SK-N-SH (cell line): ENCODE measurements around the gene MTHFD1L. TPM values are rescaled to one million over a fixed set of nuclear protein-coding genes. Genes with fewer than 3 reads are reported as not detected.

Experiments used
- CTCF ChIA-PET: fragments of 300-600, 350-600 bp; formaldehyde crosslinking; extraction: SDS; loops from one replicate; lab custom pipeline; 2021; lab: Yijun Ruan, JAX
- POLR2A ChIA-PET: fragments of 350-600 bp; sonication (Branson Sonifier 250); formaldehyde crosslinking; extraction: SDS; loops from one replicate; lab custom pipeline; 2020; ENCODE audit warnings: antibody characterized with exemption, inconsistent platforms; lab: Yijun Ruan, JAX
- DNase-seq: peaks from one replicate; pipeline ENCODE4 v3.0.0; 2012
- H2AFZ ChIP-seq: fragments of 200-600 bp; sonication (generic); 2 replicates; pipeline ENCODE4 v1.8.1; 2016; ENCODE audit warnings: antibody characterized with exemption, mild to moderate bottlenecking, low read depth
- H3F3A ChIP-seq: fragments of 200-600 bp; sonication (generic); replicated peaks from 2 replicates; pipeline ENCODE3; 2016; ENCODE audit warnings: antibody characterized with exemption, mild to moderate bottlenecking; ENCODE audit not compliant: insufficient read depth
- H3K27ac ChIP-seq, 2 experiments: fragments of 200-500 bp in 1 of 2; fragments of 200-600 bp in 1 of 2; sonication (Bioruptor generic) in 1 of 2; sonication (generic), shearing (Covaris generic) in 1 of 2; 2 replicates each; pipeline versions ENCODE4 v1.5.1 to v1.6.1; 2014 to 2016; ENCODE audit warnings: low read depth in 2 of 2, inconsistent platforms in 1 of 2, low read length in 1 of 2, mild to moderate bottlenecking in 1 of 2, mixed read lengths in 1 of 2
- H3K27me3 ChIP-seq: fragments of 200-600 bp; sonication (generic), shearing (Covaris generic); 2 replicates; pipeline ENCODE4 v1.6.1; 2016; ENCODE audit warnings: mixed run types; ENCODE audit not compliant: insufficient read depth
- H3K36me3 ChIP-seq, 2 experiments: fragments of 200-500 bp in 1 of 2; fragments of 200-600 bp in 1 of 2; sonication (Bioruptor generic) in 1 of 2; sonication (generic) in 1 of 2; replicated peaks in 1 of 2; 2 replicates each; pipeline versions ENCODE3 to v1.5.1; 2014 to 2016; ENCODE audit warnings: low read length in 1 of 2, mild to moderate bottlenecking in 1 of 2; ENCODE audit not compliant: insufficient read depth in 2 of 2, control insufficient read depth in 1 of 2
- H3K4me1 ChIP-seq, 2 experiments: fragments of 200-500 bp in 1 of 2; fragments of 200-600 bp in 1 of 2; sonication (Bioruptor generic) in 1 of 2; sonication (generic), shearing (Covaris generic) in 1 of 2; 2 replicates each; pipeline versions ENCODE4 v1.5.1 to v1.6.1; 2014 to 2016; ENCODE audit warnings: low read depth in 1 of 2, low read length in 1 of 2, mixed run types in 1 of 2; ENCODE audit not compliant: insufficient read depth in 2 of 2, control insufficient read depth in 1 of 2
- H3K4me2 ChIP-seq: fragments of 200-600 bp; sonication (generic), shearing (Covaris generic); 2 replicates; pipeline ENCODE4 v1.6.1; 2017; ENCODE audit warnings: mixed run types
- H3K4me3 ChIP-seq, 2 experiments: fragments of 200-500 bp in 1 of 2; fragments of 200-600 bp in 1 of 2; sonication (Bioruptor generic) in 1 of 2; sonication (generic), shearing (Covaris generic) in 1 of 2; 2 replicates each; pipeline versions ENCODE4 v1.5.1 to v1.8.1; 2014 to 2016; ENCODE audit warnings: low read depth in 2 of 2, inconsistent platforms in 1 of 2, low read length in 1 of 2, mild to moderate bottlenecking in 1 of 2, mixed read lengths in 1 of 2, moderate library complexity in 1 of 2
- H3K79me2 ChIP-seq: fragments of 200-600 bp; sonication (generic); 2 replicates; pipeline ENCODE4 v1.8.1; 2017; ENCODE audit warnings: mild to moderate bottlenecking; ENCODE audit not compliant: insufficient read depth
- H3K9ac ChIP-seq: fragments of 200-600 bp; sonication (generic); 2 replicates; pipeline ENCODE4 v1.6.1; 2017; ENCODE audit warnings: mixed run types
- H3K9me2 ChIP-seq: fragments of 200-600 bp; sonication (generic); 2 replicates; pipeline ENCODE4 v1.6.1; 2017; ENCODE audit warnings: mixed run types
- H3K9me3 ChIP-seq: fragments of 200-600 bp; sonication (generic); 2 replicates; pipeline ENCODE4 v1.6.1; 2017; ENCODE audit warnings: mixed run types, mild to moderate bottlenecking, moderate library complexity
- H4K20me1 ChIP-seq: fragments of 200-600 bp; sonication (generic); 2 replicates; pipeline ENCODE4 v1.6.1; 2017; ENCODE audit warnings: mild to moderate bottlenecking, mixed run types; ENCODE audit not compliant: insufficient read depth
- ELF1 ChIP-seq: IDR thresholded peaks from 2 replicates; pipeline ENCODE4 v1.4.0; 2012
- EZH2phosphoT487 ChIP-seq: fragments of 200-600 bp; sonication (generic); IDR thresholded peaks from 2 replicates; pipeline ENCODE4 v1.6.1; 2017; ENCODE audit warnings: low read depth, mixed run types, mild to moderate bottlenecking, antibody characterized with exemption, moderate library complexity, borderline replicate concordance
- FOXM1 ChIP-seq: IDR thresholded peaks from 2 replicates; pipeline ENCODE4 v1.4.0; 2012; ENCODE audit warnings: low read depth, mild to moderate bottlenecking
- PBX3 ChIP-seq: IDR thresholded peaks from 2 replicates; pipeline ENCODE4; 2012
- POLR2AphosphoS5 ChIP-seq: IDR thresholded peaks from 2 replicates; pipeline ENCODE4 v1.6.1; 2012; ENCODE audit warnings: low read depth, low read length
- REST ChIP-seq: IDR thresholded peaks from 2 replicates; pipeline ENCODE4 v1.6.1; 2012; ENCODE audit warnings: mild to moderate bottlenecking, low read depth, low read length, moderate library complexity
- SIN3A ChIP-seq: IDR thresholded peaks from 2 replicates; pipeline ENCODE4 v1.6.1; 2012; ENCODE audit warnings: low read depth, mild to moderate bottlenecking, low read length, moderate library complexity, borderline replicate concordance
- SMC3 ChIP-seq: IDR thresholded peaks from 2 replicates; pipeline ENCODE4 v1.6.1; 2012; ENCODE audit warnings: low read depth, low read length, improper control_type of control experiment
- TAF1 ChIP-seq: IDR thresholded peaks from 2 replicates; pipeline ENCODE4 v1.6.1; 2012; ENCODE audit warnings: low read depth, mild to moderate bottlenecking, low read length, moderate library complexity, borderline replicate concordance
- TCF12 ChIP-seq: IDR thresholded peaks from 2 replicates; pipeline ENCODE4 v1.4.0; 2012
- WGBS: methylation state at CpG from one replicate; pipeline ENCODE4 v1.1.6; 2017; ENCODE audit warnings: low lambda C conversion rate; 5-methylcytosine and 5-hydroxymethylcytosine counted together
- polyA plus RNA-seq, 3 experiments: library from polyadenylated mRNA; depleted of rRNA; stranded (reverse); fragments of >200 nt; gene quantifications; 2 replicates each; pipeline ENCODE4 v1.2.3, GENCODE V29; 2012

MTHFD1L gene
- polyA plus RNA-seq, 1 of the 3 experiments (the other 2 are of a cell fraction) = 37.0 TPM

- 93% methylated on average over 24 of the region's 26 CpGs for WGBS
- TF ChIP-seq TAF1 (no peak), TCF12 (no peak), FOXM1 (no peak), ELF1 (no peak), REST (no peak), POLR2AphosphoS5 (no peak), EZH2phosphoT487 (no peak)
- TF ChIP-seq, all 33 proteins: peak for 0
- Histone ChIP-seq H3K9me2 (no peaks in the 10 kb centered on the region), H3K9me3 (no peaks in the 10 kb centered on the region), H3F3A (no peaks in the 10 kb centered on the region), H3K36me3 (peaks cover 31 to 56% of the 10 kb centered on the region in 2 experiments), H2AFZ (no peak overlapping the region), H4K20me1 (no peaks in the 10 kb centered on the region), H3K27ac (no peak overlapping the region), H3K9ac (no peak overlapping the region), H3K4me1 (peaks cover 0 to 2% of the 10 kb centered on the region in 2 experiments; a peak in 1 of 4 replicates), H3K4me3 (no peak overlapping the region), H3K4me2 (no peak overlapping the region), H3K79me2 (no peaks in the 10 kb centered on the region), H3K27me3 (no peaks in the 10 kb centered on the region)
- ChIA-PET POLR2A (no interaction called here), CTCF (interaction anchor here (1.3 to 2.1 kb wide), 2 partner anchors 387 to 397 kb away, joined by 3 to 4 read pairs; no protein-coding TSS in a partner anchor)
- DNase-seq = no peak
Observed at GRCh38 chr6:150937132-150937906, 71.8 kb downstream of the MTHFD1L start.

- H3K79me2 ChIP-seq = no peaks in the 10 kb centered on the region
- no peaks in the 10 kb centered on the region for H3K9me3 ChIP-seq
- no peak overlapping the region for H2AFZ ChIP-seq
- H3K27ac ChIP-seq = no peak overlapping the region
- H3K9me2 ChIP-seq = no peaks in the 10 kb centered on the region
- WGBS = 97% methylated on average over 5 of the region's 5 CpGs
- CTCF ChIA-PET = interaction anchor here (0.6 to 1.3 kb wide), 4 partner anchors 32 to 385 kb away, joined by 3 to 5 read pairs (median 4); no protein-coding TSS in a partner anchor
- TF ChIP-seq PBX3 (no peak), SIN3A (no peak), REST (no peak), SMC3 (no peak)
- H4K20me1 ChIP-seq = no peaks in the 10 kb centered on the region
- H3K4me1 ChIP-seq = peaks cover 0 to 2% of the 10 kb centered on the region in 2 experiments; a peak in 1 of 4 replicates
- H3F3A ChIP-seq = no peaks in the 10 kb centered on the region
- no peak overlapping the region for H3K4me2 ChIP-seq
- no peaks in the 10 kb centered on the region for H3K27me3 ChIP-seq
- no peak for DNase-seq
- POLR2A ChIA-PET = no interaction called here
- no peak overlapping the region for H3K9ac ChIP-seq
- H3K36me3 ChIP-seq = peaks cover 32 to 67% of the 10 kb centered on the region in 2 experiments
- no peak overlapping the region for H3K4me3 ChIP-seq
Observed at GRCh38 chr6:150939399-150939798, 73.9 kb downstream of the MTHFD1L start.
